HCT116 (cell line): Measurements from ENCODE around the gene ITPR1. TPM values are rescaled to one million over a fixed set of nuclear protein-coding genes. Genes with fewer than 3 reads are reported as not detected.

Experiments
- ATAC-seq: fragments of 200-7000 bp; cut with Tn5 transposase; 2 replicates; pipeline ENCODE4 v1.9.1; 2020; ENCODE audit warnings: mild to moderate bottlenecking, moderate library complexity
- BruUV-seq: library from RNA; stranded (reverse); fragments of 400-500 nt; replicated peaks from 2 replicates; lab custom pipeline; 2021; lab: Mats Ljungman, UMichigan
- CTCF ChIA-PET: fragments of 300-600 bp; sonication (Branson Sonifier 250); formaldehyde crosslinking; loops from one replicate; lab custom pipeline; 2021; ENCODE audit warnings: antibody characterized with exemption; lab: Charles Lee
- POLR2A ChIA-PET: fragments of 300-600, 350-600 bp; sonication (Branson Sonifier 250); formaldehyde crosslinking; loops from one replicate; lab custom pipeline; 2021; ENCODE audit warnings: antibody characterized with exemption; lab: Charles Lee
- RAD21 ChIA-PET, 2 experiments: fragments of 300-600 bp; sonication (Branson Sonifier 250); formaldehyde crosslinking; loops; one replicate each; lab custom pipeline; 2023; ENCODE audit warnings: low total read pairs in 2 of 2; ENCODE audit not compliant: uncharacterized antibody in 2 of 2, unreplicated experiment in 2 of 2, low non-redundant PET in 1 of 2; lab: Charles Lee
- DNase-seq: peaks from one replicate; pipeline ENCODE4 v3.0.0-alpha.2; 2010; ENCODE audit warnings: low read depth, low spot score
- H2AFZ ChIP-seq: fragments of 200-600 bp; shearing (Covaris generic), sonication (generic); 2 replicates; pipeline ENCODE4 v1.6.1; 2017; ENCODE audit warnings: low read depth, mixed run types, mixed read lengths, antibody characterized with exemption, low read length; ENCODE audit not compliant: poor library complexity, severe bottlenecking
- H3K27ac ChIP-seq: 2 replicates; pipeline ENCODE4 v1.5.1; 2012; ENCODE audit warnings: low read depth, low read length
- H3K27me3 ChIP-seq: fragments of 200-600 bp; sonication (generic); 2 replicates; pipeline ENCODE4 v1.6.1; 2016; ENCODE audit warnings: mixed run types, low read length, mixed read lengths; ENCODE audit not compliant: insufficient read depth
- H3K36me3 ChIP-seq, 2 experiments: fragments of 200-500 bp in 1 of 2; fragments of 200-600 bp in 1 of 2; sonication (Bioruptor generic) in 1 of 2; sonication (generic) in 1 of 2; 2 replicates each; pipeline versions ENCODE4 v1.5.1 to v1.6.1; 2014 to 2016; ENCODE audit warnings: low read length in 2 of 2, inconsistent platforms in 1 of 2, mixed read lengths in 1 of 2, mixed run types in 1 of 2; ENCODE audit not compliant: insufficient read depth in 2 of 2, control insufficient read depth in 1 of 2
- H3K4me1 ChIP-seq, 2 experiments: fragments of 200-600 bp in 1 of 2; sonication (generic) in 1 of 2; 2 replicates each; pipeline versions ENCODE4 v1.5.1 to v1.6.1; 2012 to 2017; ENCODE audit warnings: low read length in 2 of 2, inconsistent platforms in 1 of 2, mild to moderate bottlenecking in 1 of 2, mixed read lengths in 1 of 2, mixed run types in 1 of 2, moderate library complexity in 1 of 2; ENCODE audit not compliant: insufficient read depth in 2 of 2, control insufficient read depth in 1 of 2
- H3K4me2 ChIP-seq: fragments of 200-600 bp; sonication (generic); 2 replicates; pipeline ENCODE4 v1.6.1; 2017; ENCODE audit warnings: mixed run types, low read length, mixed read lengths
- H3K4me3 ChIP-seq, 2 experiments: fragments of 200-600 bp in 1 of 2; sonication (generic) in 1 of 2; replicated peaks in 1 of 2; 2 replicates each; pipeline ENCODE4 v1.5.1; 2011 to 2016; ENCODE audit warnings: low read length in 2 of 2, control low read depth in 1 of 2, low read depth in 1 of 2, mild to moderate bottlenecking in 1 of 2, mixed read lengths in 1 of 2, mixed run types in 1 of 2
- H3K79me2 ChIP-seq: fragments of 200-600 bp; sonication (generic); 2 replicates; pipeline ENCODE4 v1.6.1; 2017; ENCODE audit warnings: mild to moderate bottlenecking, mixed run types, low read length, moderate library complexity, mixed read lengths; ENCODE audit not compliant: insufficient read depth
- H3K9ac ChIP-seq: fragments of 200-600 bp; sonication (generic); 2 replicates; pipeline ENCODE4 v1.6.1; 2016; ENCODE audit warnings: low read length, mixed read lengths
- H3K9me2 ChIP-seq: fragments of 200-600 bp; sonication (generic), shearing (Covaris generic); 2 replicates; pipeline ENCODE4 v1.6.1; 2017; ENCODE audit warnings: mixed run types, mild to moderate bottlenecking, moderate library complexity; ENCODE audit not compliant: insufficient read depth
- H3K9me3 ChIP-seq, 2 experiments: fragments of 200-500 bp in 1 of 2; fragments of 200-600 bp in 1 of 2; sonication (Bioruptor generic) in 1 of 2; sonication (generic) in 1 of 2; 2 replicates each; pipeline ENCODE4 v1.6.1; 2014 to 2017; ENCODE audit warnings: low read length in 2 of 2, mixed read lengths in 2 of 2, inconsistent platforms in 1 of 2, low read depth in 1 of 2, mild to moderate bottlenecking in 1 of 2, mixed run types in 1 of 2, moderate library complexity in 1 of 2; ENCODE audit not compliant: control insufficient read depth in 1 of 2, insufficient read depth in 1 of 2
- H4K20me1 ChIP-seq: fragments of 200-600 bp; sonication (generic), shearing (Covaris generic); 2 replicates; pipeline ENCODE4 v1.6.1; 2017; ENCODE audit warnings: mixed run types, mild to moderate bottlenecking, moderate library complexity; ENCODE audit not compliant: insufficient read depth
- CTCF ChIP-seq, 3 experiments: fragments of 200-600 bp in 1 of 3; sonication (generic) in 1 of 3; IDR thresholded peaks in 2 of 3; conservative IDR thresholded peaks in 1 of 3; 2 replicates each; pipeline ENCODE4 v1.5.1; 2012 to 2017; ENCODE audit warnings: low read depth in 2 of 3, low read length in 2 of 3, antibody characterized with exemption in 1 of 3, borderline replicate concordance in 1 of 3, control low read depth in 1 of 3, mild to moderate bottlenecking in 1 of 3, mixed read lengths in 1 of 3, mixed run types in 1 of 3, moderate library complexity in 1 of 3; ENCODE audit not compliant: insufficient read depth in 1 of 3
- EZH2 ChIP-seq: fragments of 200-600 bp; sonication (generic); IDR thresholded peaks from 2 replicates; pipeline ENCODE4 v1.6.1; 2017; ENCODE audit warnings: antibody characterized with exemption, mixed run types
- POLR2AphosphoS5 ChIP-seq: IDR thresholded peaks from 2 replicates; pipeline ENCODE4 v1.6.1; 2011; ENCODE audit warnings: mild to moderate bottlenecking, low read depth, low read length, moderate library complexity
- RAD21 ChIP-seq: IDR thresholded peaks from 2 replicates; pipeline ENCODE4 v1.6.1; 2012; ENCODE audit warnings: low read depth, mild to moderate bottlenecking
- REST ChIP-seq: IDR thresholded peaks from 2 replicates; pipeline ENCODE4 v1.6.1; 2012; ENCODE audit warnings: low read depth
- SRF ChIP-seq: IDR thresholded peaks from 2 replicates; pipeline ENCODE4 v1.6.1; 2012; ENCODE audit warnings: low read depth
- ZBTB33 ChIP-seq: IDR thresholded peaks from 2 replicates; pipeline ENCODE4 v1.6.1; 2011; ENCODE audit warnings: mild to moderate bottlenecking, low read length, moderate library complexity; ENCODE audit not compliant: insufficient replicate concordance; ENCODE audit errors: extremely low read depth
- ZNF274 ChIP-seq: fragments of 200-500 bp; sonication (Bioruptor generic); IDR thresholded peaks from 2 replicates; pipeline ENCODE4 v1.6.1; 2014; ENCODE audit warnings: mild to moderate bottlenecking, low read depth, low read length, inconsistent platforms
- intact Hi-C: fragments of 100-400 bp; cut with micrococcal nuclease; formaldehyde crosslinking; loops from 2 replicates; pipeline ENCODE4 v1.10.0; 2022
- total RNA-seq: library from RNA; stranded (reverse); gene quantifications from one replicate; pipeline ENCODE4 v1.2.1, GENCODE V29; 2021; ENCODE audit not compliant: unreplicated experiment

Gene ITPR1
- total RNA-seq, 1 experiment from 2014 or later: 9.2 TPM

GRCh38 chr3:4800595-4800994, 307.4 kb downstream of the ITPR1 start:
- peaks cover 4% of the 10 kb centered on the region; the same call in 1 of the 2 replicates for H3K27me3 ChIP-seq
- H3K9ac ChIP-seq: no peak overlapping the region
- intact Hi-C loops: no loop called here
- BruUV-seq: no TSS peak
- DNase-seq: no peak
- POLR2A ChIA-PET: no interaction called here
- H3K79me2 ChIP-seq: no peaks in the 10 kb centered on the region
- H3K4me3 ChIP-seq: no peak overlapping the region
- H2AFZ ChIP-seq: no peak overlapping the region
- CTCF ChIA-PET: no interaction called here
- ATAC-seq: no peak
- H4K20me1 ChIP-seq: no peaks in the 10 kb centered on the region
- H3K4me1 ChIP-seq: peaks cover 0 to 3% of the 10 kb centered on the region in 2 experiments; a peak in 1 of 4 replicates
- no peaks in the 10 kb centered on the region for H3K36me3 ChIP-seq
- H3K27ac ChIP-seq: no peak overlapping the region
- no peak for TF ChIP-seq SRF
- no peak for TF ChIP-seq ZBTB33
- no peak for TF ChIP-seq CTCF (IDR thresholded peaks at IDR 0.05 in 2 of 3, conservative IDR thresholded peaks at IDR 0.05 in 1 of 3; ENCODE audit: borderline replicate concordance in 1 of 3, insufficient read depth in 1 of 3, low read depth in 2 of 3, low read length in 2 of 3)
- no peak for TF ChIP-seq RAD21
- no peak for TF ChIP-seq ZNF274
- TF ChIP-seq POLR2AphosphoS5: no peak
- no peak for TF ChIP-seq EZH2
- TF ChIP-seq REST: no peak
- H3K4me2 ChIP-seq: no peak overlapping the region
- H3K9me2 ChIP-seq: no peaks in the 10 kb centered on the region
- RAD21 ChIA-PET: no interaction called here
- no peaks in the 10 kb centered on the region for H3K9me3 ChIP-seq
